Neural progenitor cell (in vitro differentiated cells): ENCODE data around the gene EMC10. TPM values are rescaled to one million over a fixed set of nuclear protein-coding genes. Genes with fewer than 3 reads are reported as not detected.

Experiments used
- DNase-seq: peaks from one replicate; pipeline ENCODE4 v3.0.0-alpha.2; 2016; ENCODE audit warnings: low spot score
- H2AFZ ChIP-seq: fragments of 200-600 bp; sonication (generic); replicated peaks from 2 replicates; pipeline ENCODE4 v1.6.1; 2016; ENCODE audit warnings: antibody characterized with exemption
- H3F3A ChIP-seq: fragments of 200-600 bp; sonication (generic); 2 replicates; pipeline ENCODE4 v1.6.1; 2016; ENCODE audit warnings: antibody characterized with exemption, low read depth
- H3K27ac ChIP-seq: fragments of 200-600 bp; sonication (generic); 2 replicates; pipeline ENCODE4 v1.5.1; 2016; ENCODE audit warnings: mild to moderate bottlenecking
- H3K27me3 ChIP-seq: fragments of 200-600 bp; sonication (generic); 2 replicates; pipeline ENCODE4 v1.6.1; 2016; ENCODE audit warnings: mild to moderate bottlenecking, moderate library complexity
- H3K36me3 ChIP-seq: fragments of 200-600 bp; sonication (generic); 2 replicates; pipeline ENCODE4 v1.5.1; 2016
- H3K4me1 ChIP-seq: fragments of 200-600 bp; sonication (generic); 2 replicates; pipeline ENCODE4 v1.6.1; 2016; ENCODE audit warnings: mixed run types
- H3K4me2 ChIP-seq: fragments of 200-600 bp; sonication (generic); 2 replicates; pipeline ENCODE4 v1.6.1; 2016
- H3K4me3 ChIP-seq: fragments of 200-600 bp; sonication (generic); 2 replicates; pipeline ENCODE4 v1.5.1; 2016
- H3K79me2 ChIP-seq: fragments of 200-600 bp; sonication (generic); 2 replicates; pipeline ENCODE4 v1.6.1; 2016; ENCODE audit warnings: low read depth
- H3K9ac ChIP-seq: fragments of 200-600 bp; sonication (generic); 2 replicates; pipeline ENCODE4 v1.6.1; 2016
- H3K9me3 ChIP-seq: fragments of 200-600 bp; sonication (generic); 2 replicates; pipeline ENCODE4 v1.5.1; 2016; ENCODE audit warnings: low read depth
- H4K20me1 ChIP-seq: fragments of 200-600 bp; sonication (generic); 2 replicates; pipeline ENCODE4 v1.6.1; 2016; ENCODE audit warnings: low read depth
- H3K27ac Mint-ChIP-seq: 3 replicates; pipeline ENCODE4 v1.8.0; 2021; ENCODE audit warnings: mixed read lengths
- H3K27me3 Mint-ChIP-seq: 2 replicates; pipeline ENCODE4 v1.8.0; 2022; ENCODE audit warnings: low read depth, mild to moderate bottlenecking, inconsistent platforms, moderate library complexity, mixed read lengths; ENCODE audit not compliant: insufficient read depth
- H3K36me3 Mint-ChIP-seq: 3 replicates; pipeline ENCODE4 v1.8.0; 2021; ENCODE audit warnings: mixed read lengths
- H3K4me1 Mint-ChIP-seq: 3 replicates; pipeline ENCODE4 v1.8.0; 2021; ENCODE audit warnings: mixed read lengths
- H3K4me3 Mint-ChIP-seq: 3 replicates; pipeline ENCODE4 v1.8.0; 2021; ENCODE audit warnings: mild to moderate bottlenecking, moderate library complexity, mixed read lengths
- H3K9me3 Mint-ChIP-seq: 3 replicates; pipeline ENCODE4 v1.8.0; 2020; ENCODE audit warnings: mixed read lengths
- CTCF ChIP-seq: fragments of 200-600 bp; sonication (generic); IDR thresholded peaks from 2 replicates; pipeline ENCODE4 v1.5.1; 2017; ENCODE audit warnings: antibody characterized with exemption, mild to moderate bottlenecking
- EZH2 ChIP-seq: fragments of 200-600 bp; sonication (generic); IDR thresholded peaks from 2 replicates; pipeline ENCODE4 v1.6.1; 2017; ENCODE audit warnings: antibody characterized with exemption, mild to moderate bottlenecking, moderate library complexity
- EZH2phosphoT487 ChIP-seq: fragments of 200-600 bp; sonication (generic); IDR thresholded peaks from 2 replicates; pipeline ENCODE4 v1.6.1; 2017; ENCODE audit warnings: antibody characterized with exemption
- total RNA-seq: library from RNA; depleted of rRNA; stranded (reverse); fragments of >200 nt; gene quantifications from 2 replicates; pipeline ENCODE4 v1.2.3, GENCODE V29; 2015; ENCODE audit warnings: low replicate concordance

Gene EMC10
- total RNA-seq, 1 donor from 2014 or later, result 32.9 TPM

GRCh38 chr19:50460161-50460765 is 16.0 kb upstream of the EMC10 start:
- Mint-ChIP-seq H3K9me3 (peaks cover 7% of the 10 kb centered on the region), H3K27ac (no peak overlapping the region), H3K36me3 (no peaks in the 10 kb centered on the region), H3K4me3 (peak overlapping the region; percentile 63), H3K4me1 (peaks cover 12% of the 10 kb centered on the region), H3K27me3 (peaks cover 8% of the 10 kb centered on the region)
- Histone ChIP-seq H3K9me3 (no peaks in the 10 kb centered on the region), H4K20me1 (no peaks in the 10 kb centered on the region), H3K36me3 (no peaks in the 10 kb centered on the region), H3K4me1 (no peaks in the 10 kb centered on the region), H3K27ac (no peak overlapping the region), H2AFZ (no peak overlapping the region), H3K4me2 (no peak overlapping the region), H3K79me2 (no peaks in the 10 kb centered on the region), H3F3A (peaks cover 3% of the 10 kb centered on the region), H3K4me3 (no peak overlapping the region), H3K9ac (no peak overlapping the region), H3K27me3 (no peaks in the 10 kb centered on the region)
- TF ChIP-seq CTCF (no peak), EZH2 (no peak), EZH2phosphoT487 (no peak)
- DNase-seq, result no peak

DNA sequence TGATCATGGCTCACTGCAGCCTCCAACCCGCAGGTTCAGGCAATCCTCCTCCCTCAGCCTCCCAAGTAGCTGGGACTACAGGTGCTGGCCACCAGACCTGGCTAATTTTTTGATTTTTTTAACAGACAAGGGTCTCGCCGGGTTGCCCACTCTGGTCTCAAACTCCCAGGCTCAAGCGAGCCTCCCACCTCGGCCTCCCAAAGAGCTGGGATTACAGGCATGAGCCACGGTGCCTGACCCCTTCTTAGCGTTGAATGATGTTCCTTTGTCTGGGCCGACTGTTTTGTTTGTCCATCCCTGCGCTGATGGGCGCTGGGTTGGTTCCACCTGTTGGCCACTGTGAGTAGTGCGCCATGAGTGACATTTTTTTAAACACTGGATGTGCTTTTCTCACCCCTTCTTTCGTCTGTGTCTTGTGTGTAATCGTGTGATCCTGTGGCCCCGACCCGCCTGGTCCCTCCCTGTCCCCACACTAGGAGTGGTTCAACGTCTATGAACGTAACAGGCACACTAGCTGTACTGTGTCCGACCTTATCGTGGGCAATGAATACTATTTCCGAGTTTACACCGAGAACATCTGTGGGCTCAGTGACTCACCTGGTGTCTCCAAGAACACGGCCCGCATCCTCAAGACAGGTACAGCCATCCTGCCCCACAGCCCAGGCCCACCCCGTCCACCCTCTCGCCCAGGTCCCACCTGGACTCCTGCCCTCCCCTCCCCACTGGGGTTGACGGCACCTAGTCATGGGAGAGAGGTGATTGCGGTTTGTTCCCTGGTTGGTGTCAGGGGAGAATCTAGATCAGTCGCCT is 15.0 kb upstream of the EMC10 start:
- peak; percentile 87 for DNase-seq
- Histone ChIP-seq H3K79me2 (no peaks in the 10 kb centered on the region), H3K4me2 (no peak overlapping the region), H3F3A (peaks cover 9% of the 10 kb centered on the region), H3K4me1 (peaks cover 8% of the 10 kb centered on the region), H4K20me1 (no peaks in the 10 kb centered on the region), H3K4me3 (no peak overlapping the region), H3K36me3 (no peaks in the 10 kb centered on the region), H2AFZ (peak overlapping the region; percentile 89), H3K27me3 (no peaks in the 10 kb centered on the region), H3K9ac (no peak overlapping the region), H3K9me3 (no peaks in the 10 kb centered on the region), H3K27ac (no peak overlapping the region)
- no peaks in the 10 kb centered on the region for H3K36me3 Mint-ChIP-seq
- peaks cover 2% of the 10 kb centered on the region for H3K9me3 Mint-ChIP-seq
- H3K4me3 Mint-ChIP-seq, result peak overlapping the region; percentile 6
- peaks cover 6% of the 10 kb centered on the region for H3K27me3 Mint-ChIP-seq
- TF ChIP-seq EZH2phosphoT487 (no peak), CTCF (peak; percentile 82)
- H3K27ac Mint-ChIP-seq, result peak overlapping the region; percentile 72
- H3K4me1 Mint-ChIP-seq, result peaks cover 19% of the 10 kb centered on the region

GRCh38 chr19:50462970-50463369 is 13.3 kb upstream of the EMC10 start:
- H3K36me3 ChIP-seq, result no peaks in the 10 kb centered on the region
- Mint-ChIP-seq H3K9me3 (no peaks in the 10 kb centered on the region), H3K36me3 (no peaks in the 10 kb centered on the region), H3K27ac (no peak overlapping the region), H3K27me3 (peaks cover 6% of the 10 kb centered on the region), H3K4me1 (peaks cover 27% of the 10 kb centered on the region), H3K4me3 (no peak overlapping the region)
- H3K9me3 ChIP-seq, result no peaks in the 10 kb centered on the region
- H3K4me3 ChIP-seq, result no peak overlapping the region
- TF ChIP-seq EZH2 (no peak), CTCF (no peak), EZH2phosphoT487 (no peak)
- no peaks in the 10 kb centered on the region for H4K20me1 ChIP-seq
- H3K9ac ChIP-seq, result no peak overlapping the region
- no peak overlapping the region for H2AFZ ChIP-seq
- H3K27me3 ChIP-seq, result no peaks in the 10 kb centered on the region
- no peaks in the 10 kb centered on the region for H3K79me2 ChIP-seq
- H3K4me2 ChIP-seq, result no peak overlapping the region
- DNase-seq, result no peak
- peaks cover 10% of the 10 kb centered on the region for H3K4me1 ChIP-seq
- H3K27ac ChIP-seq, result no peak overlapping the region
- peaks cover 10% of the 10 kb centered on the region for H3F3A ChIP-seq
